GM12874 (cell line): ENCODE data around the gene CCNY.

Source experiments
- CTCF ChIP-seq: IDR thresholded peaks from 2 replicates; pipeline ENCODE4 v1.5.1; 2011; ENCODE audit warnings: low read depth, mild to moderate bottlenecking, control low read depth, low read length, moderate library complexity; ENCODE audit not compliant: insufficient read depth

CCNY gene

DNA sequence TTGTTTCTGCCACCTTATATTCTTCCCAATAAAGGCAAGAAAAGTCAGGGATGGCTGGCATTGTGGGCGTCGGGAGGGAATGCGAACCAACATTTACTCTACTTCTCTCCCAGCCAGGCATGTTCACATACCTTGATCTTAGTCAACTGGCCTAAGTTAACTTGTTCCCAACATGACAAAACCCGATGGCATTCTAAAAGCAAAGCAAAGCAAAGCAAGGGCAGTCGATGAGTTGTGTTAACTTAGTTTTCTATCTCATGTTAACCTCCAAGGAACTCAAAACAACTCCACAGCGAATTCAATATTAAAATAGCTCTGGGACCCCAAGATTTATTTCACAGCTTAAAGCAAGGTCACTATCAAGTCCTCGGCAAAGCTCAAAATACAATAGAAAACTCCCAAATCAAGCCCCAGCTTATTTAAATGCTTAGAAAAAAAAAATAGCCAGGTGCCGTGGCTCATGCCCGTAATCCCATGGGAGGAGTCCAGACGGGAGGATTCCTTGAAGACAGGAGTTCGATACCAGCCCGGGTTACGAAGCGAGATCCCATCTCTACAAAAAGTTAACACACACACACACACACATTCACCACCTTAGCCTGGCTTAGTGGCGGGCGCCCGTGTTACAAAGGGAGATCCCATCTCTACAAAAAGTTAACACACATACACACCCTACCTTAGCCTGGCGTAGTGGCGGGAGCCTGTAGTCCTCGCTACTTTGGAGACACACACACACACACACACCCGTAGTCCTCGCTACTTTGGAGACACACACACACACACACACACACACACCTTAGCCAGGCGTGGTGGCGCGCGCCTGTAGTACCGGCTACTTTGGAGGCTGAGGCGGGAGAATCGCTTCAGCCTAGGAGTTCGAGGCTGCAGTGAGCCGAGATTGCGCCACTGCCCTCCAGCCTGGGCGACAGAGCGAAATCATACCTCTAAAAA, 901 bp upstream of the CCNY start:
- TF ChIP-seq CTCF = no peak

DNA sequence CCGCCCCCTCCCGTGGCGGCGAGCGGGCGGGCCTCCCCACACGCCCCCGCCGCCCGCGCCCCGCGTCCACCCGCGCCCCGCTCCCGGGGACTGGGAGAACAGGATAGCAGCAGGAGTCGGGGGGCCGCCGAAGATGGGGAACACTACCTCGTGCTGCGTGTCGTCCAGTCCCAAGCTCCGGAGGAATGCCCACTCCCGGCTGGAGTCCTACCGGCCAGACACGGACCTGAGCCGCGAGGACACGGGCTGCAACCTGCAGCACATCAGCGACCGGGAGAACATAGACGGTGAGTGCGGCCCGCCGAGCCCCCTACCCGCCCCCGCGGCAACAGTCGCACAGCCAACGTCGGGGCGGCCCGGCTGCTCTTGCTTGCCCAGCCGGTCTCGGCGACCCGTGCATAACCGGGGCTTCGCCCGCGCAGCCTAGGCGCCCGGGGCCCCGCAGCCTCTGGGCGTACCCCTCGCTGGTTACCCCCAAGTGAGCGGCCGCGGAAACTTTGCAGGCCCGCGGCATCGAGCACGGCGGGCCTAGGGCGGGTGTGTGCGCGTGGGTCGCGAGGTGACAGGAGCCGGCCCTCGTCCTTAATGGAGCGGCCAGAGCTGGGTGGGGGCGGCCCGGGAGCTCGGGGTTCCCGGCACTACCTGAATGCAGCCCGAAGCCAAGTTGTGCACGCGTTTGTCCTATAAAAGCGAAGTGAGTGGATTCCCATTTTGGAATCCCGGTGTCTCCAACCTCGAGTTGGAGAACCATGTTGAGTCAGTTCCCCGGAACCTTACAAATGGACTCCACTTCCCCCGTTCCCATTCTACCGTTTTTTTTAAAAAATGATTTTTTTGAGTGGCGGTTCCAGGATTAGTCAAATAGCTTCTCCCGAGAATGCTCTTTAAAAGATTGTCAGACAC, 863 bp downstream of the CCNY start:
- TF ChIP-seq CTCF = no peak

DNA sequence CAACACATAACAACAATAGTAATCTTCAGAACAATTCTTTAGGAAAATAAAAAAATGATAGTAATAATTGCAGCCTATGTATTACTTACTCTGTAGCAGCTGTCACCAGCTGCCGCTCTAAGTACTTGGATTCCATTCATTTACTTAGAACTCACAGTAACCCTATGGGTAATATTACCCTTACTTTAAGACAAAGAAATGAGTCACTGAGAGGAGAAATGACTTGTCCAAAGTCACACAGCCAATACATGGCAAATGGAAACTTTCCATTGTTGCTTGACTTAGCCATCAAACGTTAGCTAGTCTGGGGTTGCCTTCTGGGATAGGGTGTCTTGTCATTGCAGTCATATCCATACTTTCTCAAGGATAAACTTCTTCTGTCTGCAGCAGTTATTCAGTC, 3.6 kb downstream of the CCNY start:
- TF ChIP-seq CTCF = no peak

DNA sequence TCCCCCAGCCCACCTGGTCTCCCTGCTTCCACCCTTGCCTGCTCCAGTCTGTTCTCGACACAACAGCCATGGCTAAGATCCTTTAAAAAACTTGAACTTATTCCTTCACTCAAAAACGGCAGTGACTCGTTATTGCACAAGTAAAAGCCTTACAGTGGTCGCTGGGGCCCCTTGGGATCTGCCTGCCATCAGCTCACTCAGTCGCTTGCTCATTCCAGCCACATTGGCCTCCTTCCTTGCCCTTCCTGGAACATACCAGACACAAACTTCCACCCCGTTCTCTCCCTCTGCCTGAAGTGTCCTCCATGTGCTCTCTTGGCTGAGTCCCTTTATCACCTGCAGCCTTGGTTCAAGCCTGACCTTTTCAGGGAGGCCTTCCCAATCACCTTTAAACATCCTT, 4.7 kb downstream of the CCNY start:
- TF ChIP-seq CTCF = no peak

DNA sequence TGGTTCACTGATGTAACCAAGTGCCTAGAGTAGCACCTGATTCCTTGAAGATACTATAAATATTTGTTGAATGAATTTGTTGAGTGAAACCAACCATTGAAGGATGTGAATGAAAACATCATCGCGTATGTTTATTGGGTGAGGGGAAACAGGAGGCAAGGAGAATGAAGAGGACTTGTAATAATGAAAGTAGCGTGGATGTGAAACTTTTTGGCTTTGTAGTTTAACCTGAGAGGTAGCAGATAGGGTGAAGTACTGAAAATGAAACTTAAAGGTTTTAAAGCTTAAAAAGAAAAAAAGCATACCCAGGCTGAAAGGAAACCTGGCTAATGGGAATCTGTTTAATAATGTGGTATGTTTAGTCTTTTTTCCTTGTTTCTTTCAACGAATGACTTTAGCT, 5.2 kb downstream of the CCNY start:
- no peak for TF ChIP-seq CTCF

GRCh38 chr10:35342183-35342753, 6.0 kb downstream of the CCNY start:
- TF ChIP-seq CTCF = no peak

DNA sequence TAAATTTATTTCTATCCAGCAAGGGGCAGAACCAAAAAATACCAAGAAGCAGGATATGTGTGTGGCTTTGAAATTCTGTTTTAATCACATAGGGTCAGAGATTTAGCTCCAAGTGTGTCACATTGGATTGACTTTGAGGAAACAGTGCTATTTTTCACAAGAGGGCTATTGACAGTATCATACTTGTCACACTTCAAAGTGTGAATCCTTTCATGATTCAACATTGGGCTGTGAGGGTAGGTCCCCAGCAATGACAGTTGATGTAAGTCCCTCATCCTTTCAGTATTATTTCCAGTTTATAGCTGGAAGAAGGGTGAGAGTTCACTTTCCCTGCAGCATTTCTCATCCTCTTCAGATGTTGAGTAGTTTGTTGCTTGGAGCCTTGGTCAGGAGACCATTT, 7.4 kb downstream of the CCNY start:
- TF ChIP-seq CTCF = no peak
